ENCODE results near the gene FHIT. TPM values are rescaled to one million over a fixed set of nuclear protein-coding genes. Genes with fewer than 3 reads are reported as not detected.
"Not testable (repeated sequence)": the region's sequence is repeated elsewhere in the genome, so short reads cannot be mapped to it uniquely, and the experiment has no call there.

Gene FHIT
- total RNA-seq, 1 experiment from 2014 or later = not detected

- no peak for DNase-seq (ENCODE audit: low read depth)
Measured at GRCh38 chr3:59811160-59811559, 1440.1 kb downstream of the FHIT start.

DNA sequence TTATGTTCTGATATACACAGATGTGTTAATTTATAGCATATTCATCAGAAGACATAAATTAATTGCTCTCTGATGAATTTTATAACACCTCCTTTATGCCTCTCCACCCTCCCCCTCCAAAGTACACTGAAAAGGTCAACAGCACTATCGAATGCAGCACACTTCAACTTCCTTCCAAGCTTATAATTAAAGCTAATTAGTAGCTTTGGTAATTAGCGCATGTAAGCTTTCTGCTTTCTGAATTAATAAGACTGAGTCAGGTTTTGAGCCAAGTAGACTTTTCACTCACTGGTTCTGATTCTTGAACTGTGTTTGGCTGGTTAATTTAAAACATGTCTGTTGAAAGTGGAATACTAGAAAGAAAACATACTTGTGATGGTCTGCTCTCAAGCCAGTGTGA, 1440.6 kb downstream of the FHIT start:
- DNase-seq (ENCODE audit: low read depth) = no peak

- peak; percentile 19 for DNase-seq (ENCODE audit: low read depth)
Measured at GRCh38 chr3:59809710-59810444, 1441.4 kb downstream of the FHIT start.

DNA sequence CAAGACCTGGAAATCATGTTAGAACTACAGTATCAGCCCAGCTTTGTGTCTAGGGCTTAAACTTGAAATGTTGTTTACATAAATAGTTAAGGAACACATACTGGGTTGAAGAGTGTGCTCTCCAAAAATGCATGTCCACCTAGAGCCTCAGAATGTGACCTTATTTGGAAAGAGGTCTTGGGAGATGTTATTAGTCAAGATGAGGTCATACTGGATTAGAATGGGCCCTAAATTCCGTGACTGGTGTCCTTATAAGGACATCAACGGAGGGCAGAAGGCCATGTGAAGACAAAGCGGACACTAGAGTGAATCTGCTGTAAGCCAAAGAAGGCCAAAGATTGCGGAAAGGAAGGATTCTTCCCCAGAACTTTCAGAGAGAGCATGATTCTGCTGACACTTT, 1442.2 kb downstream of the FHIT start:
- peak; percentile 58 for DNase-seq (ENCODE audit: low read depth)

GRCh38 chr3:59808446-59808845, 1442.8 kb downstream of the FHIT start:
- DNase-seq (ENCODE audit: low read depth) = no peak

GRCh38 chr3:59803268-59803667, 1448.0 kb downstream of the FHIT start:
- no peak for DNase-seq (ENCODE audit: low read depth)

DNA sequence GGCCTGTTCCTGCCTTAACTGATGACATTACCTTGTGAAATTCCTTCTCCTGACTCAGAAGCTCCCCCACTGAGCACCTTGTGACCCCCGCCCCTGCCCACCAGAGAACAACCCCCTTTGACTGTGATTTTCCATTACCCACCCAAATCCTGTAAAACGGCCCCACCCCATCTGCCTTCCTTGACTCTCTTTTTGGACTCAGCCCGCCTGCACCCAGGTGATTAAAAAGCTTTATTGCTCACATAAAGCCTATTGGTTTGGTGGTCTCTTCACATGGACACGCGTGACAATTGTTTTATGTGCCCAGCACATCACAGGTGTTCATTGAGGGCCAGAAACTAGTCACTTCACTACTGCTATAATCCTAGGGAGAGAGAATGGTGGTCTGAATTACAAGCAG, 1448.8 kb downstream of the FHIT start:
- not testable (repeated sequence) for DNase-seq (ENCODE audit: low read depth)

- no peak for DNase-seq (ENCODE audit: low read depth)
Measured at GRCh38 chr3:59802045-59802444, 1449.2 kb downstream of the FHIT start.

- no peak for DNase-seq (ENCODE audit: low read depth)
Measured at GRCh38 chr3:59800481-59800880, 1450.8 kb downstream of the FHIT start.

GRCh38 chr3:59798372-59799086, 1452.7 kb downstream of the FHIT start:
- no peak for DNase-seq (ENCODE audit: low read depth)

DNA sequence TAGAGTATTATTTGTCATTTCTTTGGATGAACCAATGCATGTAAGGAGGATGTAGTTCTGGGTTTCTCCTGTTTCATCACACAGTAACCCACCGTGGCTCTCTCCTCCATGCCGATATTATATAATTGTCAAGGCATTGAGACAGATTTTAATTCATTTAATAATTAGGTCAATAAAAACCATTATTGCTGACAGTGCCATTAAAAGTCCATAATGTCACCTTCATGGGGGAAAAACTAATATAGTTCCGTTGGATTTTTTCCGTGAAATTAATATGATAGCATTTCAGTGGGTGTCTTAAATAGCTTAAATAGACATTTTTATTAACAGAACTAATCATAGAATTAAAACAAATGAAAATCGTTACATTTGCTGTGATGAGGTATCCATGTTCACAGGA, 1453.7 kb downstream of the FHIT start:
- DNase-seq (ENCODE audit: low read depth) = no peak

- no peak for DNase-seq (ENCODE audit: low read depth)
Measured at GRCh38 chr3:59796456-59796855, 1454.8 kb downstream of the FHIT start.

DNA sequence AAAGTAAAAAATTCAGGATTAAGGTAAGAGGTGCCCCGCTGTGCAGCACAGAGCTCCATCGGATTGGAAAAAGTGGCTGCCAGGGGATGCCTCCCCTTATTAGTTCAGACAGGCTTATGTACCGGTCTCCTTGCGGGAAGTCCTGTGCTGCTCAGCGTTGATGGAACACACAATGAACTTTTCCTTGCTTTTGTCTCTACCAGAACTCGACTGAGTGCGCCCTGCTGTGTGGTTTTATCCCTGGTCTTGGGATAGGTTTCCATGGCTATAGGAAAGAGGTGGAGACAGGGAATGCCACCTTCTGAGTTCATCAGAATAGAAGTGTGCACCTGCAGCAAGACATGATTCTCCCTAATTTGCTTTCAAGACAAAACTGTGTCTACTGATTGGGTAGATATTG, 1455.5 kb downstream of the FHIT start:
- DNase-seq (ENCODE audit: low read depth) = no peak

DNA sequence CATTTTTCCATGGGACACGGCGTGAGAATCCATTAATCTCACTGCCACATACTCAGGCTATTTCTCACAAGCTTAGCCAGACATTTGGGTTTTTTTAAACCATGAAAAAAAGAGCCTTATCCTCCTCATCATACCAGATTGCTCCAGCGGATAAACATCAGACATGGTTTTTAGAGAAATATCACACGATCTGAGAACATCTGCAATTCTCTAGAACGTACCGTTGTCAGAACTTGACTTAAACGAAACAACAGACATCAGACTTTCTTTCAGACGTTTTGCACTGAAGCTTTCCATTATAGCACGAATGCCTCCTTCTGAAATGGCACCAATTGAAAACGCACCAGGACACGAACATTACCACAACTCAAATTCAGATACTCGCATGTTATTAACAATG, 1457.3 kb downstream of the FHIT start:
- no peak for DNase-seq (ENCODE audit: low read depth)

GRCh38 chr3:59791774-59792308, 1459.4 kb downstream of the FHIT start:
- no peak for DNase-seq (ENCODE audit: low read depth)

GRCh38 chr3:59790241-59790640, 1461.0 kb downstream of the FHIT start:
- DNase-seq (ENCODE audit: low read depth) = no peak

- no peak for DNase-seq (ENCODE audit: low read depth)
Measured at GRCh38 chr3:59788801-59789200, 1462.5 kb downstream of the FHIT start.

DNA sequence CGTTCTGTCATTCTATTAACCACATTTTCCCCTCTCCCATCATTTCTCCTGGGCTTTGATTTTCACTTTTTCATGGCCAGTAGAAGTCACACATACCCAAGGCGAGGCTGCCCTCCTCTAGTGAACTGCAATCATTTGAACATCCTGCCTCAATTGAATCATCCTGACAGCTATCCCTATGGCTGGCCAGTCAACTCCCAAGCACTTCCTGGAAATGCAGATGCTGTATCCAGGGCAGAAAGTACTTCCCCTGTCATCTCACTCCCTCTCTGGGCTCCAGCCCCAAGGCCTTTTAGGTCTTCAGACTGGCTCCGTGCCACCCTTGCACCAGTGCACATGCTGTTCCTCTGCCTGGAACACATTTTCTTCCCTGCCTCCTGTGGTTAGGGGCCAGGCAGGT, 1463.1 kb downstream of the FHIT start:
- DNase-seq (ENCODE audit: low read depth) = peak; percentile 14

DNA sequence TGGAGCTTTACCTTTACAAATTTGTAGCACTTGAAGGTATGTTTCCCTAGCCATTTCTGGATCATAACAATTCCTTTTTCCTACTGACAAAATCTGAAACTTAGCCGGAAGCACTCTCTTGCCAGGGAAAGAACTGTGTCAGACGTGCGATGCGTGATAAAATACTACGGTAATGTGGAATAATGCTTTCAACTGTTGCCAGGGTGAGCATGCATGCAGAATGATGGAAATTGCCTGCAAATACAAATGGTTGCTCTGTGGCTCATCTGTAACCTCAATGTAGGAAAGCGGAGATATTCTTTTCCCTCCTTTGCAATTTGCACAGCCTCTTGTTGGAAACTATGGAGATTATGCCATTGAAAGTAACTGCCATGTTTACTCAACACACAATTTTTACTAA, 1464.9 kb downstream of the FHIT start:
- no peak for DNase-seq (ENCODE audit: low read depth)

DNA sequence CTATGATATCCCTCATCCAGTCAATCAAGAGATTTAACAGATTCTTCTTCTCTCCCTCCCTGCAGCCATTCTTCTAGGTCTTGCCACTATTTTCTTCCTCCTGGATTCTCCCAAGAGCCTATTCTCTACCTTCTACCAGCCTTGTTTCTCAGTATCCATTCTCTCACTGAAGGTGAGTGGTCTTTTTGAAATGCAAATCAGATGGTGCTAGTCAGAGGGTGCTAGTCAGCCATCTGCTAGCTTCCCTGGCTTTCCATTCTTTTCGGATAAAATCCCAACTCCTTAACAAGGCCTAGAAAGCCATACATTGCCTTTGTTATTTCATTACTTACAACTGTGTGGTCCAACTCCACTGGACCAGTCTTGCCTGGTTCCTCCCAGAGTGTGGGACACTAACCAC, 1467.1 kb downstream of the FHIT start:
- DNase-seq (ENCODE audit: low read depth) = no peak

DNA sequence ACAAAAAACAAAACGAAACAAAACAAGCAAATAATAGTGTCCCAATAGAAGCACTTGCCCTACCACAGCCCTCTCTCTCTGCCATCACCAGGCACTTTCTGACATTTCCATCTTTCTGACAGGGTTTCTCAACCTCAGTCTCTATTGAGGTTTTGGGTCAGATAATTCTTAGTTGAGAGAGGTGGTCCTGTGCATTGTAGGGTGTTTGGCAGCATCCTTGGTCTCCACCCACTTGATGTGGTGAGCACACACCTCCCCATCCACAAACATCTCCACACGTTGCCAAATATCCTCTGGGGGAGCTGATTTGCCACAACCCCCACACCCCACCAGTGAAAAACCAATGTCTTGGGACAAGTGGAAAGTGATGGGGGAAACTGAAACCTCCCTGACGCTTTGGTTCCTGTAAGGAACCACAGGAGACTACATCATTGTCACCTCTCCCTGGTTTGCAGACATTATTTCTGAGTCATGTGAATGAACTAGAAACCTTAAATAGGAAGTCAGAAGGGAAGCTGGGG, 1467.7 kb downstream of the FHIT start:
- DNase-seq (ENCODE audit: low read depth) = no peak

DNA sequence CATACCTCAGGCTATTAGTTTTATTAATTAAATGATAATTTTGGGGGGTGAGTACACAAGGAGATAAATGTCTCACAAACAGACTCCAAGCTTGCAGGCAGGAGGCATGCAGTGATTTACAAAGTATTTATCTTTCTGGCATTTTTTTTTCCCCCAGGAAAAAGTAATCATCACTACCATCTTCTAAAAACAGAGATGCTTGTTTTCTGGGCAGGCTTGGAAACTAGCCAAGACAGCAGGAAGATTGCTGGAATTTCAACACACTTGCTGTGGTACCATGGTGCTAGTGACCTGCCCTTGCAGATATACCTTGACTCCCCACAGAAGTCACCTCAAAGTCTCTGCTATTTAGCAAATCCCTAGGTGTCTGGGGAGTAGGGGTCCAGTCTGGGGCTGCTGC, 1468.6 kb downstream of the FHIT start:
- DNase-seq (ENCODE audit: low read depth) = no peak

DNA sequence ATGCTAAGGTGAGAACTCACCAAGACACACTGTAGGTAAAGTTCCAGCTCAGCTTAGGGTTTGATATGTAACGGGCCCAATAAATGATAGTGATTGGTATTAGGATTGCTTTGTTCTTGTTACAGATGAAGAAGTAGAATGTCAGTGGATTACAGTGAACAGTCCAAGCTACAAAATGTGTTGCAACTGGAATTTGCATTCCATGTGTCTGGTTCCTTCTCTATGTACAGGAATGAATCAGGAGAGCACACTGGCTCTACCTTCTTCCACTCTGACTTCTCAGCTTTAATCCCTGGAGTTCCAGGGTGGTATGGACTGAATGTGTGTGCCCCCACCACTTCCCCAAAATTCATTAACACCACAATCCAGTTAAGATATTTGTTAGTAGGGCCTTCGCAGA, 1471.0 kb downstream of the FHIT start:
- no peak for DNase-seq (ENCODE audit: low read depth)
